ENCODE results near the gene S1PR4. TPM values are rescaled to one million over a fixed set of nuclear protein-coding genes. Genes with fewer than 3 reads are reported as not detected.
A peak's percentile ranks its signal among the peaks of the same experiment; 100 is the strongest.

S1PR4 gene
- total RNA-seq, 1 experiment from 2014 or later, result 0.28 TPM

- no peak overlapping the region for H3K27ac Mint-ChIP-seq
- peaks cover 14% of the 10 kb centered on the region for H3K27me3 Mint-ChIP-seq (ENCODE audit: low read depth)
- no peak for DNase-seq (ENCODE audit: low spot score)
- ChIA-PET POLR2A (no interaction called here), CTCF (interaction anchor here (0.5 to 1.6 kb wide), 36 partner anchors 8 to 747 kb away, joined by 3 to 51 read pairs (median 4); partner anchors contain the start of genes TLE6 and ZNF57)
- no peak for ATAC-seq
- TF ChIP-seq MLX (CRISPR knock-in tag; IDR thresholded peaks at IDR 0.05), result no peak
- TF ChIP-seq MYBL2 (CRISPR knock-in tag; IDR thresholded peaks at IDR 0.05), result no peak
- no peak for TF ChIP-seq ESRRA (CRISPR knock-in tag; IDR thresholded peaks at IDR 0.05; ENCODE audit: borderline replicate concordance)
- TF ChIP-seq PRDM15 (CRISPR knock-in tag; IDR thresholded peaks at IDR 0.05), result no peak
- TF ChIP-seq ZNF416 (CRISPR knock-in tag; IDR thresholded peaks at IDR 0.05), result no peak
- TF ChIP-seq IRF1 (CRISPR knock-in tag; IDR thresholded peaks at IDR 0.05), result no peak
- TF ChIP-seq USF1 (CRISPR knock-in tag; IDR thresholded peaks at IDR 0.05), result no peak
- H3K4me1 Mint-ChIP-seq, result peaks cover 7% of the 10 kb centered on the region
- H3K9me3 Mint-ChIP-seq, result peaks cover 11% of the 10 kb centered on the region
- H3K36me3 Mint-ChIP-seq, result no peaks in the 10 kb centered on the region
- H3K4me3 Mint-ChIP-seq, result peak overlapping the region; percentile 67
Observed at GRCh38 chr19:3163943-3164342, 14.6 kb upstream of the S1PR4 start.

- no peaks in the 10 kb centered on the region for H3K9me3 Mint-ChIP-seq
Observed at GRCh38 chr19:3167533-3168272, 10.9 kb upstream of the S1PR4 start.

More at GRCh38 chr19:3167533-3168272, 10.9 kb upstream of the S1PR4 start:
- no peak overlapping the region for H3K27ac Mint-ChIP-seq
- POLR2A ChIA-PET, result interaction anchor here (0.6 kb wide), 1 partner anchor 95 kb away, joined by 3 read pairs; no protein-coding TSS in a partner anchor
- H3K4me3 Mint-ChIP-seq, result no peak overlapping the region
- H3K36me3 Mint-ChIP-seq, result no peaks in the 10 kb centered on the region
- TF ChIP-seq MLX (CRISPR knock-in tag; IDR thresholded peaks at IDR 0.05), result no peak
- TF ChIP-seq ZNF423 (CRISPR knock-in tag; IDR thresholded peaks at IDR 0.05), result no peak
- no peak for TF ChIP-seq MXD4 (CRISPR knock-in tag; IDR thresholded peaks at IDR 0.05; ENCODE audit: borderline replicate concordance)
- TF ChIP-seq SP1 (CRISPR knock-in tag; conservative IDR thresholded peaks at IDR 0.05), result no peak
- no peak for TF ChIP-seq ZNF416 (CRISPR knock-in tag; IDR thresholded peaks at IDR 0.05)
- no peak for TF ChIP-seq FOXP4 (CRISPR knock-in tag; IDR thresholded peaks at IDR 0.05)
- TF ChIP-seq NR2C2 (CRISPR knock-in tag; IDR thresholded peaks at IDR 0.05), result no peak
- peaks cover 14% of the 10 kb centered on the region for H3K27me3 Mint-ChIP-seq (ENCODE audit: low read depth)
- ATAC-seq, result no peak
- H3K4me1 Mint-ChIP-seq, result peaks cover 3% of the 10 kb centered on the region
- CTCF ChIA-PET, result no interaction called here
- no peak for DNase-seq (ENCODE audit: low spot score)
